ENCODE data around the gene ZNF688. TPM values are rescaled to one million over a fixed set of nuclear protein-coding genes. Genes with fewer than 3 reads are reported as not detected.

ZNF688 gene
- total RNA-seq (2014; rRNA removed; shearing (Covaris generic)): 16.3 and 23.4 TPM in 2 replicates
- polyA plus RNA-seq (2015; cell fraction: cytosol; rRNA removed): 14.9 and 15.8 TPM in 2 replicates
- polyA plus RNA-seq (2015; cell fraction: nucleus; rRNA removed): 11.1 and 14.3 TPM in 2 replicates

DNA sequence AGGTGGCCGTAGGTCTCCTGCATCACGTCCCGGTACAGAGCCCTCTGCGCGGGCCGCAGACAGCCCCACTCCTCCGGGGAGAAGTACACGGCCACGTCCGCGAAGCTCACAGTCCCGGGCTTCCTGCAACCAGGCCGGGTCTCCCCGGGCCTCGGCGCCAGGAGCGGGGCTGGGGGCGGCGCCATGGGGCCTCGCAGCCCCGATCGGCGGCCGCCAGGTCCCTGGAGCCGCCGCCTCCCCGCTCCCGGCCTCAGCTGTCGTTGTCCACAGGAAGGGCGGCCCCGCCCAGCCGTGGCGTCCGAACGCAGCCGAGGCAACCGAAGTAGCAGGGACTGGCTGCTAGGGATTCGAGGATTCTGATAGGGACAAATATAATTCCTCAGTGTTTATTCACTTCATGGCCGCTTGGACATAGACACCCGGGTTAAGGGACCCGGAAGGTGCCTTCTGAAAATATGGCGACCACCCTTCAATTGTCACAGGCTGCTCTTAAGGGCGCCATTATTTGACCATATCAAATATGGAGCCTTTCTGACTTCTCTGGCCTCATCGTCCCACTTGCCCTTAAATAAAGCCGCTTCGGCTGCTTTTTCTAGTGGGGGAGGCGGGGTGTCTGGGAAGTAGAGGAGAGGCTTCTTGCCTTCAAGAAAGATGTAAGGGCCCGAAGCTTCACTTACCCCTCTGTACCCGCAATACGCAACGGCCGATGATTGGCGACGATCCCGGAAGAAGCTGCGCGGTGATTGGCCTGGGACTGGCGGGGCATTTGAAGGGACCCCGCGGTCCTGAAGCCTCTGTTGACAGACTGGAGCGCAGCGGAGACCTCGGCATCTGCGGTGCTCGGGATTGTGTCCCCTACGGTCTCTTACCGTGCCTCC is at the start of gene ZNF688:
TSS of gene ZNF688 (minus strand) at position 270 of the 878 bp plus-strand sequence. CDS start at position 185, 85 bp downstream.
- DNase-seq (ENCODE audit: low read depth, low spot score): peak; percentile 96
- in situ Hi-C loops (cut with HindIII; ENCODE audit: low pct_unique_long_range_greater_than_20kb, low sequenced_read_pairs): no loop called here

DNA sequence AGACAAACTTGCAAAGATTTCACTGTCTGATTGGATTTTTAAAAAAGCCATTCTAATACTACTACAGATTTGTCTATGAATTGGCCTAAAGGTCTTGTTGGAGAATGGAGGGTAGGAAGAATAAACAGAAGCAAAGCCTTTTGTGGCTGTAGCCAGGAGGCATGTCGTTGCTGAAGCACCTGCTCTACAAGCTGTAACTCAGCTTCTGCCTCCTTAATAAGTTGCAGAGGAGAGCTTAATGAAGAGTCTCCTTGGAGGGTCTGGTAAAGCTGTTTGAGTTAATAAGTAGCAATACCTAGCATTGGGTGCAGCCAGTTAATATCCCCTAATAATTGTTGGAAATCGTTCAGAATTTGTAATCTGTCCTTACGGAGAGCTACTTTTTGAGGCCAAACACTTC is 48.7 kb upstream of the ZNF688 start:
- no peak for DNase-seq (ENCODE audit: low read depth, low spot score)
- in situ Hi-C loops (cut with HindIII; ENCODE audit: low pct_unique_long_range_greater_than_20kb, low sequenced_read_pairs): no loop called here

DNA sequence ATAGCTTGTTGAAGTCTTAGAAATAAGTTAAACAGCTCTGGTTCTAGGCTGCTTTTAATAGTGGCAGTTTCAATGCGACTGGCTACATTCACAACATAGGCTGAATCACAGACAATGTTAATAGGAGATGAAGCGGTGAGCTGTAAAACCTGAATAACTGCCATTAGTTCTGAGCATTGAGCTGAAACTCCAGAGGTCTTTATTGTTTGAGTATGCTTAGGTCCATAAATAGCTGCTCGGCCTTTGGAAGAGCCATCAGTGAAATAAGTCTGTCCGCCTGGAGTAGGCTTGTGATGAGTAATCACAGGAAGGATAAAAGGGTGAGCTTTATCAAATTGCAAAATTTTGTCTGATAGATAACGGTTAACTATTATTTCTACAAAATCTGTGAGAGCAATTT is 48.1 kb upstream of the ZNF688 start:
- DNase-seq (ENCODE audit: low read depth, low spot score): no peak
- in situ Hi-C loops (cut with HindIII; ENCODE audit: low pct_unique_long_range_greater_than_20kb, low sequenced_read_pairs): no loop called here

DNA sequence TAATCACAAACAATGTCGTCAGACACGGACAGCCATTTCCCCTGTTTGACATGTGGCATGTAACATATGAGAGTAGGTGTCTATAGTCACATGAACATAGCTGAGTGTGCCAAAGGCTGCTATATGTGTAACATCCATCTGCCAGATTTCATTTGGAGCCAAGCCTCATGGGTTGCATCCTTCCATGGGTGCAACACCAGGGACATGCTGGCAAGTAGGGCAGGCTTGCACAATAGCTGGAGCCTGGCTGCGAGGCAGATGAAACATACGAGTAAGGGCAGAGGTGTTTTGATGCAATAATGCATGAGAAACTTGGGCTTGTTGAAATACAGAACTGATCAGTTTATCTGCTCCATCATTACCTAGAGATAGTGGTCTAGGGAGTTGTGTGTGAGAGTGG is 47.7 kb upstream of the ZNF688 start:
- in situ Hi-C loops (cut with HindIII; ENCODE audit: low pct_unique_long_range_greater_than_20kb, low sequenced_read_pairs): no loop called here

DNA sequence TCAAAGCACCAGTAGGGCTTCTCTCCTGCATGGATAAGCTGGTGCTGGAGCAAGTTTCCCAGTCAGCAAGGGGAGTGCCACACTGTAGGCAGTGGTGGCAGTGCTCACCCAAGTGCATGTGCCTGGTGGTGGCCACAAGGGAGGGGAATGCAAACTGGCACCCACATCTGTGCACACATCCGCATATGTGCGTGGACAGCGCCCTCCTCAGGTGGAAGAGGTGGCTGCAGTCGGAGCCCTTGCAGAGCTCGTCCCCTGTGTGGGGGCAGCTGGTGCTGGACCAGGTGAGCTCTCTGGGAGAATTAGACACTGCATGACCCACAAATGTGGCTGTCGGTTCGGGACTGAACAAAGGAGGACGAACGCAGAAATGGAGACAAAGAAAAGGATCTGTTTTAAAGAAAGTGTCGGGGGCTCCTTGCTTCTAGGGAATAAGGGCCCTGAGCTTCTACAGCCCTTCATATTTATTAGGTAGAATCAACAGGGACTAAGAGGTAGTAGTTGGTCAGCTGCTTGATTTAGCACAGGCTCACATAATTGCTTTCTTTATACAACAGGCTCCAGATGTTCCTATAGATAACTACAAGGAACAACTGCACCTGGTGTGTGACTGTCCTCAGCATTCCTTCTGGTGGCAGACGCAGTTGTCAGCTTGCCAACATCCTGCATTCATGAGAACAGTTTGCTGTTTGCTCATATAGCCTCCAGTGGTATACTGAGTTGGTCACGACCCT is 44.0 kb upstream of the ZNF688 start:
- DNase-seq (ENCODE audit: low read depth, low spot score): peak; percentile 68
- in situ Hi-C loops (cut with HindIII; ENCODE audit: low pct_unique_long_range_greater_than_20kb, low sequenced_read_pairs): no loop called here

More for the DNA sequence above, 47.7 kb upstream of the ZNF688 start:
- DNase-seq (ENCODE audit: low read depth, low spot score): no peak

DNA sequence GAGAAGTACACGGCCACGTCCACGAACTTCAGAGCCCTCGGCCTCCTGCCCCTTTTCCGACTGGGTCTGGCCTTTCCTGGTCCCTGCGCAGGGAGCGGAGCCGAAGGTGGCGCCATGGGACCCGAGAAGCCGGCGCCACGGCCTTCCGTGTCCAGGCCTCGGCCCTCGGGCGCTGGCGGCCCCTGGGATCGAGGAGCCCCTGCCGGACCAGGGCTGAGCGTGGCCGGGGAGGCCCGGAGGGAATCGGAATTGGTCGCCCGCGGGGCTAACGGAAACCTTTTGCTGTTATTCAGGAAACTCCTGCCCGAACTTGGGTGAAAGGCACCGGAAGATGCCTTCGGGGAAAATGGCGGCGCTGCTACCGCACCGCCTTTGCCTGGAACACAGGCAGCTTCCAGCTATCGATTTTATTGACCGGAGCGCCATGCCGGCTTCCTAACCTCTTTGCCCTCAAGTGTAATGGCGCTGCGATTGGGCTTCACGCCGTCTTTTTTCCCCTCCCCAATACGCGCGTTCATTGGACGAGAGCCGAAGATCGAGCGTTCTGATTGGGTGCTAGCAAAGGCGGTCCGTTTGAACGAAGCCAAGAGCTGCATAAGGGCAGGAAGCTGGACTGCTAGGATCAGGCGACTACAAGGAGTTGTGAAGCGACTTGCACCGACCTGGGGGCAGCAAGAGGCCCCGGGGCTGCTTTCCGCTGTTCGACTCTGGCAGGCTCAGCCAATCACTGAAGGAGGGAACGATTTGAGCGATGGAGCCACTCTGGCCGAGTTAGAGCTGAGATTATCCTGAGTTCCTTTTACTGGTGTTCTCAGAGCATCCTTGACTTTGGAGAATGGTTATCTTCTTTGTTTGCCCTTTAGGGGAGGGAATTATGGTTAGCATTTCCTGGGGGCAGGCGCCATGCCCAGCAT is 38.7 kb upstream of the ZNF688 start, which contains the start of gene ZNF689:
TSS of gene ZNF689 (minus strand) at position 464 of the 914 bp plus-strand sequence. CDS start at position 116, 348 bp downstream.
- DNase-seq (ENCODE audit: low read depth, low spot score): peak; percentile 97
- in situ Hi-C loops (cut with HindIII; ENCODE audit: low pct_unique_long_range_greater_than_20kb, low sequenced_read_pairs): no loop called here

DNA sequence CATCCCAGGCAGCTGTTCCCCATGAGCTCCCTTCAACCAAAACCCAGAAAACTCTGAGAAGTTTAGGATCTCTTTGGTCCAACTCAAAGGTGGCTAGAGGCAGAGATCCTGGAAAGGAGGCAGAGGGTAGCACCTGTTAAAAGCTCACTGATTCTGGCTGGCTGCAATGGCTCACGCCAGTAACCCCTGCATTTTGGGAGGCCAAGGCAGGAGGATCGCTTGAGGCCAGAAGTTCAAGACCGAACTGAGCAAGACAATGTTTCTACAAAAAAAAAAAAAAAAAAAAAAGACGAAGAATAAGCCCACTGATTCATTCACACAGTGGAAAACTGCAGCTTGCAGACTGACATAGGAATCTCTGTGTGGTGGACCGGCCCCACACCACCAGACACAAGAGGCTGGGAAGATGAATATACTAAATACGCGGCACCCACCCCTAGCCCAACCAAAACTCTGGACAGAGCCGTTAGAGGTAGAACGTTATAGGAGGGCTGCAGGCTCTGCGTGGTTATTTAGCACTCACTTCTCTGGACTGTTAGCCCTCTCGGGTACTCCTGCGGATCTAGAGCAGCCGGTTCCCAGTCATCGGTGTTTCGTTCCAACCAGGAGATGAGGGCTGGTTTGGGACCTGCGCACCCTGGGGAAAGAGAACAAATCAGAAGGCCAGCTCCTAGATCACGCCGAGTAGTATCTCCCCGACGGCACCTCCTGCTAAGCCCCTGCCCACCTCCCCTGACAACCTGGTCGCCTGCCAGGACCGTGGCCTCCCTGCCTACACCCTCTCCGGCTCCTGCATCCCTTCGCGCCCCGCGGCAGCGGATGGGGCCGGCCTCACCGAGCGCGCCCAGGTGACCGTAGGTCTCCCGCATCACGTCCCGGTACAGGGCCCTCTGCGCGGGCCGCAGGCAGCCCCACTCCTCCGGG is 37.8 kb upstream of the ZNF688 start:
- in situ Hi-C loops (cut with HindIII; ENCODE audit: low pct_unique_long_range_greater_than_20kb, low sequenced_read_pairs): no loop called here
- DNase-seq (ENCODE audit: low read depth, low spot score): peak; percentile 19

DNA sequence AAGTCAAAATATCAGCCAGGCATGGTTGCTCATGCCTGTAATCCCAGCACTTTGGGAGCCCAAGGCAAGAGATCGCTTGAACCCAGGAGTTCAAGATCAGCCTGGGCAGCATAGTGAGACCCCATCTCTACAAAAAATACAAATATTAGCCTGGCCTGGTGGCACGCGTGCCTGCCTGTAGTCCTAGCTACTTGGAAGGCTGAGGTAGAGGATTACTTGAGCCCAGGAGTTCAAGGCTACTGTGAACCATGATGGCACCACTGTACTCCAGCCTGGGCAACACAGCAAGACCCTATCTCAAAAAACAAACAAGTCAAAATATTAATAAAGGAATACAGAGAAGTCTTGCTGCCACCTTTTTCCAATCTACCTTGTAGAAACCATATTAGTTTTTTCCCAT is 34.5 kb upstream of the ZNF688 start:
- in situ Hi-C loops (cut with HindIII; ENCODE audit: low pct_unique_long_range_greater_than_20kb, low sequenced_read_pairs): no loop called here
- no peak for DNase-seq (ENCODE audit: low read depth, low spot score)

DNA sequence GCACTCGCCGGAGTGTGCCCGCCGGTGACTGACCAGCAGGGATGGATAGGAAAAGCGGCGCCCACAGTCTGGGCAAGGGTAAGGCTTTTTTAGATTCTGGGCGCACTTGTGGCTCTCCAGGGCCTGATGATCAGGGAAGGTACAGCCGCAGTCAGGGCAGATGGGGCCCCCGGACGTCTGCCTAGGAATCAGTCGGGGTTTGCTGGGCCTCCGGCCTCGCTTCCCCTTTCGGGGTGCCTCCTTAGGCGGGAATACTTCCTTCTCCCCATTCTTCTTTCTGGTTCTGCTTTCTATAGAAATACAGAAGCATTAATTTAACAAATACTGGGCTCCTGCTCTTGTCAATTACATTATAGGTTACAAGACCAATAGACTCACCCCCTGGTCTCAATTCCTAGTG is 33.6 kb upstream of the ZNF688 start:
- DNase-seq (ENCODE audit: low read depth, low spot score): no peak
- in situ Hi-C loops (cut with HindIII; ENCODE audit: low pct_unique_long_range_greater_than_20kb, low sequenced_read_pairs): no loop called here

DNA sequence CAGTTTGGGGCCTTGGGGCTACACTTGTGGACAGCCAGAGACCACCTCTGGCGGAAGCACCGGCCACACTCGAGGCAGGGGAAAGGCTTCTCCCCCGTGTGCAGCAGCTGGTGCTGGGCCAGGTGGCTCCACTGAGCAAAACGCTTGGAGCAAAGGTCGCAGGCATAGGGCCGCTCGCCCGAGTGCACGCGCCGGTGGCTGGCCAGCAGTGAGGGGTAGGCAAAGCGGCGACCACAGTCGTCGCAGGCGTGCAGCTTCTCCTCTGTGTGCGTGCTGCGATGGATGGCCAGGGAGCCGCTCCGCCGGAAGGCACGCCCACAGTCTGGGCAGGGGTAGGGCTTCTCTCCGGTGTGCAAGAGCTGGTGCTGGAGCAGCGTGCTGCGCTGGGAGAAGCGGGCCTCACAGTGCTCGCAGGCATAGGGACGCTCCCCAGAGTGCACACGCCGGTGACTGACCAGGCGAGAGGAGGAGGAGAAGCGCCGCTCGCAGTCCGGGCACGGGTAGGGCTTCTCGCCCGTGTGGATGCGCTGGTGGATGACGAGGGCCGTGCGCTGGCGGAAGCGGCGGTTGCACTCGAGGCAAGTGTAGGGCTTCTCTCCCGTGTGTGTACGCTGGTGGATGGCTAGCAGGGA is 32.9 kb upstream of the ZNF688 start:
- no peak for DNase-seq (ENCODE audit: low read depth, low spot score)
- in situ Hi-C loops (cut with HindIII; ENCODE audit: low pct_unique_long_range_greater_than_20kb, low sequenced_read_pairs): no loop called here

DNA sequence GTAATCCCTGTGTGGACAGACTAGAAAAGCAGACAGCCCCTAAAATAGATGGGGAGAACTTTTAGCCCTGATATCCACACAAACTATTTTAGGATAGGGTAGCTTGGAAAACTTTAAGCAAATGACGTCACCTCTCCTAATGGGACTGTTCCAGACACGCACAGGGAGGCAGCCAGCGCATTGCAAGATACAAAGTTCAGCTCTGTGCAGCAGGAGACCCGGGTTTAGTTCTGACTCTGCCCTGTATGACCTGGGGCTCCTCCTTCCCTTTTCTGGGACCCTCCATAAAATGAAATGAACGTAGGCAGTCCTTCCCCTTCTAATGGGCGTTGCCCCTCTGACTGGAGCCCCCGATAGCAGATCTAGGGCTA is 32.4 kb upstream of the ZNF688 start:
- in situ Hi-C loops (cut with HindIII; ENCODE audit: low pct_unique_long_range_greater_than_20kb, low sequenced_read_pairs): no loop called here
- no peak for DNase-seq (ENCODE audit: low read depth, low spot score)

DNA sequence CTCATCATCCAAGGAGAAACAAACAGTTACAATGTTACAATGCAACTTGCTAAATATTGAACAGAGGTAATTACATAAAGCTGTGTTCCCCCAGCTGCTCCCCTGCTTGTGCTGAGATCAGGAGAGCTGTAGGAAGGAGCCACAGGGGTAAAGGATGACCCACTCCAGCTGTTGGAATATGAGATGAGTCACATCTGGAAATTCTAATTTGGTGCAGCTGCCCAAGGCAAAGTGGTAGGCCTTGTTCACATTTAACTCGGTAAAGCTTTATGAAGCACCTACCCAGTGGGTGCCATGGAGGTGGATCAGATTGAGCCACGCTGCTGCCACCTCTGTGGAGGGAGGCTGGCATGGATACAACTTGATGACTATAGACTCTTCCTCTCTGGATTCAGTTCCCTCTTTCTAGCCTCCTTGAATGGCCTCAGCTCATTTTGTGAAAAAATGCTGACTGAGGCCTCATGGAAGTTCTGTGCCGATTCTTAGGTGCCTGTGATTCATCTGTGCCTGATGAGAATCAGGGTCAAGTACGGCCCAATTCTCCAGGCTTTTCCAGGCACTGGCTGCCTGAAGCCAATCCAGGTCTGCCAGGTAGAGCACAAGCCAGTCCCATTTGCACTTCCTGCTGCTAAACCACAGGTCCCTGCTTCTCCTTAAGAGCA is 31.2 kb upstream of the ZNF688 start:
- in situ Hi-C loops (cut with HindIII; ENCODE audit: low pct_unique_long_range_greater_than_20kb, low sequenced_read_pairs): no loop called here

DNA sequence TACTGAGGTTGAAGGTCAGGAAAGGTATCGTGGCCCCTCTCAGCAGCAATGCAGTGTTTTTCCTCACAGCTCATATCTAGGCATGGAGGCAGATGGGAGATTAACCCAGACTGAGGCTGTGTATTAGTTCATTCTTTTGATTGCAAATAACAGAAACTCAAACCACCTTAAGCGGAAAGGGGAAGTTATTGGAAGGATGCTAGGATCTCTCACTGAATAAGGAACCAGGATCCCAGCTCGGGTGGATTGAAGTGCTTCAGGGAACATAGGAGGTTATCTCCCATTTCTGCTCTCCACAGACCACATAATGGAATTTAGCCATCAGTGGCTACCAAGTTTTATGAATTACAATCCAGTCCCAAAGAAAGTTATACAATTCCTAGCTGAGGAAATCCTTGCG is 30.5 kb upstream of the ZNF688 start:
- no peak for DNase-seq (ENCODE audit: low read depth, low spot score)
- in situ Hi-C loops (cut with HindIII; ENCODE audit: low pct_unique_long_range_greater_than_20kb, low sequenced_read_pairs): no loop called here

More for the DNA sequence above, 31.2 kb upstream of the ZNF688 start:
- DNase-seq (ENCODE audit: low read depth, low spot score): no peak

DNA sequence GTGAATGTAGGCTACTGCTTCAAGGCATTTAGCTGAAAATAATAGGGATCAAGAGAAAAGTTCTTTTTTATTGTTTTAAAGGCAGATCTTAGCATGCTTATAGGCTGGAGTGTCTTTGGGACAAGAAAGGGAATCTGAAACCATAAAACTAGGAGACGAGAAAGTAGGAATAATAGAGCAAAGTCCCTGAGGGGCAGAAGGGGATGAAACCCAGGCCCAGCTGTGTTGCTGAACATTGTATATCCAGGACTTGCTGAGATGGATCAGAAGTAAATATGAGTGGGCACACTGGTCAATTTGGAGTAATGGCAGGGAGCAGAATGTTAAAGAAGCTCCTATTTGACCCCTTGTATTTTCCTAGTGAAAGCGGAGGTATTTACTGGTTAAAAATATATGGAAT is 29.4 kb upstream of the ZNF688 start:
- in situ Hi-C loops (cut with HindIII; ENCODE audit: low pct_unique_long_range_greater_than_20kb, low sequenced_read_pairs): no loop called here
- no peak for DNase-seq (ENCODE audit: low read depth, low spot score)

DNA sequence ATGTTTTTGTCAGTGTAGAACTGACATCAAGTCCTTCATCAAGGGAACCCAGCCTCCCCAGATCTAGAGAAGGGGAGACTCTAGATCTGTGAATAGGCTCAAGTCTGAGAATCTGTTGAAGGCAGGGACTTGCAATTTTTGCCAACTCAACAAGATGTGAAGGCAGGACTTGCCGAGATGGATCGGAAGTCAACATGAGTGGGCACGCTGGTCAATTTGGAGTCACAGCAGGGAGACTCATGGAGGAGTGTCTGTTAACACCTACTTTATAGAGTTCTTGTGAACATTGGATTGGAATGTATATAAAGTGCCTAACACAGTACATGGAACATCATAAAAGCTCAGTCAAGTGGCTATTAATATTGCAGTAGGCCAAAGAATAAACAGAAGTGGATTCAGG is 28.7 kb upstream of the ZNF688 start:
- in situ Hi-C loops (cut with HindIII; ENCODE audit: low pct_unique_long_range_greater_than_20kb, low sequenced_read_pairs): no loop called here
- DNase-seq (ENCODE audit: low read depth, low spot score): no peak

DNA sequence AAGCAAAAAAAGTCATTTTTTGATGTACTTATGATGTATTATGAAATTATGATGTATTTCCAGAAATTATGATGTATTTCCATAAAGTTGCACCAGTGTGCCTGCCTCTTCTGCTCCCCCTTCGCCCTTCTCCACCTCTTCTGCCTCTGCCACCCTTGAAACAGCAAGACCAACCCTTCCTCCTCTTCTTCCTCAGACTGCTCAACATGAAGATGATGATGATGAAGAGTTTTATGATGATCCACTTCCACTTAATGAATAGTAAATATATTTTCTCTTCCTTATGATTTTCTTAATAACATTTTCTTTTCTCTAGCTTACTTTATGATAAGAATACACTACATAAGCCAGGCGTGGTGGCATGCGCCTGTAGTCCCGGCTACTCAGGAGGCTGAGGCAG is 21.4 kb upstream of the ZNF688 start:
- DNase-seq (ENCODE audit: low read depth, low spot score): no peak
- in situ Hi-C loops (cut with HindIII; ENCODE audit: low pct_unique_long_range_greater_than_20kb, low sequenced_read_pairs): no loop called here
